GM23248 (cell line): Measurements from ENCODE around the gene GDPD5. TPM values are rescaled to one million over a fixed set of nuclear protein-coding genes. Genes with fewer than 3 reads are reported as not detected.

Source experiments
- DNase-seq: peaks from one replicate; pipeline ENCODE4 v3.0.0-alpha.2; 2015
- H2AFZ ChIP-seq: fragments of 200-600 bp; sonication (generic); 2 replicates; pipeline ENCODE4 v1.6.1; 2016; ENCODE audit warnings: antibody characterized with exemption
- H3F3A ChIP-seq: fragments of 200-600 bp; sonication (generic); 2 replicates; pipeline ENCODE4 v1.6.1; 2016; ENCODE audit warnings: mild to moderate bottlenecking, antibody characterized with exemption, mixed run types; ENCODE audit not compliant: insufficient read depth
- H3K27ac ChIP-seq: fragments of 200-600 bp; sonication (generic); 2 replicates; pipeline ENCODE4 v1.5.1; 2016; ENCODE audit warnings: mild to moderate bottlenecking
- H3K27me3 ChIP-seq: fragments of 200-600 bp; sonication (generic); replicated peaks from 2 replicates; pipeline ENCODE4 v1.6.1; 2016; ENCODE audit warnings: mild to moderate bottlenecking; ENCODE audit not compliant: insufficient read depth
- H3K36me3 ChIP-seq: fragments of 200-600 bp; sonication (generic); 2 replicates; pipeline ENCODE4 v1.6.1; 2016; ENCODE audit warnings: low read depth, mild to moderate bottlenecking
- H3K4me1 ChIP-seq: fragments of 200-600 bp; sonication (generic); 2 replicates; pipeline ENCODE4 v1.6.1; 2016; ENCODE audit warnings: mild to moderate bottlenecking; ENCODE audit not compliant: insufficient read depth
- H3K4me2 ChIP-seq: fragments of 200-600 bp; sonication (generic); one replicate; pipeline ENCODE4 v1.6.1; 2016; ENCODE audit warnings: mild to moderate bottlenecking; ENCODE audit not compliant: unreplicated experiment
- H3K4me3 ChIP-seq: fragments of 200-600 bp; sonication (generic); 2 replicates; pipeline ENCODE4 v1.5.1; 2016; ENCODE audit warnings: mild to moderate bottlenecking
- H3K79me2 ChIP-seq: fragments of 200-600 bp; sonication (generic); 2 replicates; pipeline ENCODE4 v1.6.1; 2016; ENCODE audit warnings: mild to moderate bottlenecking; ENCODE audit not compliant: insufficient read depth
- H3K9ac ChIP-seq: fragments of 200-600 bp; sonication (generic); 2 replicates; pipeline ENCODE4 v1.6.1; 2016; ENCODE audit warnings: mild to moderate bottlenecking
- H3K9me2 ChIP-seq: fragments of 200-600 bp; sonication (generic); 2 replicates; pipeline ENCODE4 v1.6.1; 2016; ENCODE audit warnings: mixed run types, mild to moderate bottlenecking, moderate library complexity; ENCODE audit not compliant: insufficient read depth
- H3K9me3 ChIP-seq: fragments of 200-600 bp; sonication (generic); one replicate; pipeline ENCODE4 v1.6.1; 2017; ENCODE audit warnings: low read depth
- H4K20me1 ChIP-seq: fragments of 200-600 bp; sonication (generic); 2 replicates; pipeline ENCODE4 v1.6.0; 2016; ENCODE audit not compliant: insufficient read depth
- EZH2 ChIP-seq: fragments of 200-600 bp; sonication (generic); IDR thresholded peaks from 2 replicates; pipeline ENCODE4 v1.6.1; 2018; ENCODE audit warnings: antibody characterized with exemption, mild to moderate bottlenecking; ENCODE audit not compliant: insufficient read depth, poor library complexity, severe bottlenecking
- EZH2phosphoT487 ChIP-seq: fragments of 200-600 bp; sonication (generic); IDR thresholded peaks from 2 replicates; pipeline ENCODE4 v1.6.1; 2018; ENCODE audit warnings: antibody characterized with exemption, moderate library complexity, mild to moderate bottlenecking, low read depth; ENCODE audit not compliant: insufficient read depth
- WGBS, 2 experiments: methylation state at CpG; one replicate each; pipeline ENCODE4 v1.1.6; 2015 to 2017; ENCODE audit warnings: low lambda C conversion rate in 2 of 2, low coverage in 1 of 2; ENCODE audit errors: missing lambda C conversion rate in 2 of 2; 5-methylcytosine and 5-hydroxymethylcytosine counted together
- in situ Hi-C: fragments of 300-500 bp; cut with MboI; formaldehyde crosslinking; loops from 2 replicates; pipeline ENCODE4 v1.15.0; 2020
- polyA plus RNA-seq: library from polyadenylated mRNA; unstranded; fragments of >200 nt; fragmentation: Nextera tagmentation; extraction: Ambion mirVana; gene quantifications from 2 replicates; pipeline ENCODE4 v1.2.1, GENCODE V29; 2016
- total RNA-seq: library from RNA; depleted of rRNA; stranded (reverse); fragments of >200 nt; shearing (Covaris generic); gene quantifications from 2 replicates; pipeline ENCODE4 v1.2.3, GENCODE V29; 2014

The GDPD5 gene
- total and polyA plus RNA-seq, 2 experiments from 2014 or later: 3.4 to 10.7 TPM

- DNase-seq: no peak
- H3K4me1 ChIP-seq: no peaks in the 10 kb centered on the region
- H3K27ac ChIP-seq: no peak overlapping the region
- in situ Hi-C loops: no loop called here
- no peaks in the 10 kb centered on the region for H3F3A ChIP-seq
- H3K4me2 ChIP-seq: no peak overlapping the region
- no peaks in the 10 kb centered on the region for H3K27me3 ChIP-seq
- no peak for TF ChIP-seq EZH2phosphoT487
- no peak for TF ChIP-seq EZH2
- no peaks in the 10 kb centered on the region for H3K9me3 ChIP-seq
- no peak overlapping the region for H3K9ac ChIP-seq
- WGBS, 2 experiments: 84 to 85% methylated on average over 6 of the region's 6 CpGs
- no peaks in the 10 kb centered on the region for H3K36me3 ChIP-seq
- H3K79me2 ChIP-seq: no peaks in the 10 kb centered on the region
- H2AFZ ChIP-seq: no peak overlapping the region
- no peaks in the 10 kb centered on the region for H4K20me1 ChIP-seq
- H3K4me3 ChIP-seq: no peak overlapping the region
- H3K9me2 ChIP-seq: no peaks in the 10 kb centered on the region
These were observed 18.1 kb upstream of the GDPD5 start for GRCh38 chr11:75543806-75544205.

GRCh38 chr11:75542088-75542438, 16.3 kb upstream of the GDPD5 start:
- 81 to 86% methylated on average over 1 of the region's 1 CpG for WGBS, 2 experiments
- in situ Hi-C loops: no loop called here
- Histone ChIP-seq H3F3A (no peaks in the 10 kb centered on the region), H3K36me3 (no peaks in the 10 kb centered on the region), H3K4me3 (no peak overlapping the region), H3K4me1 (no peaks in the 10 kb centered on the region), H3K4me2 (no peak overlapping the region), H3K27ac (no peak overlapping the region), H3K9me3 (no peaks in the 10 kb centered on the region), H3K9ac (no peak overlapping the region), H3K79me2 (no peaks in the 10 kb centered on the region), H3K9me2 (no peaks in the 10 kb centered on the region), H2AFZ (no peak overlapping the region), H3K27me3 (no peaks in the 10 kb centered on the region), H4K20me1 (no peaks in the 10 kb centered on the region)
- no peak for TF ChIP-seq EZH2phosphoT487
- no peak for TF ChIP-seq EZH2
- DNase-seq: no peak

- WGBS, 2 experiments: 83% methylated on average over 4 of the region's 4 CpGs
- Histone ChIP-seq H3F3A (no peaks in the 10 kb centered on the region), H2AFZ (no peak overlapping the region), H3K27me3 (no peaks in the 10 kb centered on the region), H3K79me2 (no peaks in the 10 kb centered on the region), H3K9me3 (no peaks in the 10 kb centered on the region), H3K4me1 (no peaks in the 10 kb centered on the region), H3K9ac (no peak overlapping the region), H4K20me1 (no peaks in the 10 kb centered on the region), H3K4me2 (no peak overlapping the region), H3K9me2 (no peaks in the 10 kb centered on the region), H3K36me3 (no peaks in the 10 kb centered on the region), H3K4me3 (no peak overlapping the region), H3K27ac (no peak overlapping the region)
- peak; percentile 40 for DNase-seq
- in situ Hi-C loops: no loop called here
- TF ChIP-seq EZH2 (no peak), EZH2phosphoT487 (no peak)
These were observed 15.7 kb upstream of the GDPD5 start for GRCh38 chr11:75541193-75542087.

GRCh38 chr11:75539459-75540334, 14.0 kb upstream of the GDPD5 start:
- H2AFZ ChIP-seq: no peak overlapping the region
- H3K9me3 ChIP-seq: no peaks in the 10 kb centered on the region
- H3K4me3 ChIP-seq: no peak overlapping the region
- WGBS, 2 experiments: 54 to 59% methylated on average over 9 of the region's 9 CpGs
- no peak overlapping the region for H3K4me2 ChIP-seq
- no peaks in the 10 kb centered on the region for H3F3A ChIP-seq
- no peak for DNase-seq
- H3K9ac ChIP-seq: no peak overlapping the region
- no peaks in the 10 kb centered on the region for H4K20me1 ChIP-seq
- no peaks in the 10 kb centered on the region for H3K4me1 ChIP-seq
- no peaks in the 10 kb centered on the region for H3K36me3 ChIP-seq
- H3K27me3 ChIP-seq: no peaks in the 10 kb centered on the region
- no peaks in the 10 kb centered on the region for H3K79me2 ChIP-seq
- in situ Hi-C loops: loop anchor here (10.0 kb wide), 1 partner anchor 265 kb away; no protein-coding TSS in a partner anchor
- no peak for TF ChIP-seq EZH2phosphoT487
- TF ChIP-seq EZH2: no peak
- no peak overlapping the region for H3K27ac ChIP-seq
- no peaks in the 10 kb centered on the region for H3K9me2 ChIP-seq
